Kidney epithelial cell (primary cell): ENCODE results near the gene MTUS2. TPM values are rescaled to one million over a fixed set of nuclear protein-coding genes. Genes with fewer than 3 reads are reported as not detected.

ENCODE experiments used
- DNase-seq: peaks from one replicate; pipeline ENCODE4 v3.0.0-alpha.2; 2010; ENCODE audit warnings: low read depth
- H3K27me3 ChIP-seq: 2 replicates; pipeline ENCODE4 v1.6.0; 2011; ENCODE audit warnings: low read length; ENCODE audit not compliant: control insufficient read depth, insufficient read depth
- H3K36me3 ChIP-seq: 2 replicates; pipeline ENCODE4 v1.5.1; 2011; ENCODE audit warnings: low read length; ENCODE audit not compliant: control insufficient read depth, insufficient read depth
- H3K4me3 ChIP-seq: 2 replicates; pipeline ENCODE4 v1.5.1; 2011; ENCODE audit warnings: low read depth, mild to moderate bottlenecking, control low read depth, low read length
- CTCF ChIP-seq: IDR thresholded peaks from 2 replicates; pipeline ENCODE4 v1.5.1; 2011; ENCODE audit warnings: mild to moderate bottlenecking, moderate library complexity, low read length, control low read depth, inconsistent platforms; ENCODE audit not compliant: insufficient read depth, poor library complexity, severe bottlenecking
- total RNA-seq: library from RNA; depleted of rRNA; stranded (reverse); fragments of >200 nt; gene quantifications from 2 replicates; pipeline ENCODE4 v1.2.3, GENCODE V29; 2015

Gene MTUS2
- total RNA-seq, 1 donor from 2014 or later: 0.25 TPM

- no peak for TF ChIP-seq CTCF
- H3K36me3 ChIP-seq: no peaks in the 10 kb centered on the region
- H3K4me3 ChIP-seq: no peak overlapping the region
- H3K27me3 ChIP-seq: no peaks in the 10 kb centered on the region
- no peak for DNase-seq
Measured at GRCh38 chr13:29396446-29396845, 576.3 kb downstream of the MTUS2 start.

- Histone ChIP-seq H3K36me3 (no peaks in the 10 kb centered on the region), H3K27me3 (no peaks in the 10 kb centered on the region)
- TF ChIP-seq CTCF: no peak
Measured at GRCh38 chr13:29397265-29397664, 577.1 kb downstream of the MTUS2 start.

GRCh38 chr13:29402166-29402636 is 582.1 kb downstream of the MTUS2 start:
- Histone ChIP-seq H3K36me3 (no peaks in the 10 kb centered on the region), H3K27me3 (no peaks in the 10 kb centered on the region), H3K4me3 (no peak overlapping the region)
- TF ChIP-seq CTCF: no peak
- DNase-seq: peak; percentile 28

More at GRCh38 chr13:29397265-29397664, 577.1 kb downstream of the MTUS2 start:
- H3K4me3 ChIP-seq: no peak overlapping the region
- no peak for DNase-seq

- no peak for DNase-seq
- TF ChIP-seq CTCF: no peak
- H3K4me3 ChIP-seq: no peak overlapping the region
- no peaks in the 10 kb centered on the region for H3K36me3 ChIP-seq
- H3K27me3 ChIP-seq: no peaks in the 10 kb centered on the region
Measured at GRCh38 chr13:29405401-29405800, 585.3 kb downstream of the MTUS2 start.

GRCh38 chr13:29411481-29411880 is 591.3 kb downstream of the MTUS2 start:
- no peak for TF ChIP-seq CTCF
- no peak overlapping the region for H3K4me3 ChIP-seq
- H3K36me3 ChIP-seq: no peaks in the 10 kb centered on the region
- no peaks in the 10 kb centered on the region for H3K27me3 ChIP-seq
- DNase-seq: no peak

- Histone ChIP-seq H3K4me3 (no peak overlapping the region), H3K36me3 (no peaks in the 10 kb centered on the region), H3K27me3 (no peaks in the 10 kb centered on the region)
- TF ChIP-seq CTCF: no peak
- no peak for DNase-seq
Measured at GRCh38 chr13:29418026-29418425, 597.9 kb downstream of the MTUS2 start.
